GM19240 (cell line): ENCODE results near the gene CCDC134.
"Not testable (repeated sequence)": the region's sequence is repeated elsewhere in the genome, so short reads cannot be mapped to it uniquely, and the experiment has no call there.

Source experiments
- DNase-seq: peaks from one replicate; pipeline ENCODE4 v3.0.0; 2011; ENCODE audit warnings: low spot score; ENCODE audit not compliant: insufficient read length

The CCDC134 gene

DNA sequence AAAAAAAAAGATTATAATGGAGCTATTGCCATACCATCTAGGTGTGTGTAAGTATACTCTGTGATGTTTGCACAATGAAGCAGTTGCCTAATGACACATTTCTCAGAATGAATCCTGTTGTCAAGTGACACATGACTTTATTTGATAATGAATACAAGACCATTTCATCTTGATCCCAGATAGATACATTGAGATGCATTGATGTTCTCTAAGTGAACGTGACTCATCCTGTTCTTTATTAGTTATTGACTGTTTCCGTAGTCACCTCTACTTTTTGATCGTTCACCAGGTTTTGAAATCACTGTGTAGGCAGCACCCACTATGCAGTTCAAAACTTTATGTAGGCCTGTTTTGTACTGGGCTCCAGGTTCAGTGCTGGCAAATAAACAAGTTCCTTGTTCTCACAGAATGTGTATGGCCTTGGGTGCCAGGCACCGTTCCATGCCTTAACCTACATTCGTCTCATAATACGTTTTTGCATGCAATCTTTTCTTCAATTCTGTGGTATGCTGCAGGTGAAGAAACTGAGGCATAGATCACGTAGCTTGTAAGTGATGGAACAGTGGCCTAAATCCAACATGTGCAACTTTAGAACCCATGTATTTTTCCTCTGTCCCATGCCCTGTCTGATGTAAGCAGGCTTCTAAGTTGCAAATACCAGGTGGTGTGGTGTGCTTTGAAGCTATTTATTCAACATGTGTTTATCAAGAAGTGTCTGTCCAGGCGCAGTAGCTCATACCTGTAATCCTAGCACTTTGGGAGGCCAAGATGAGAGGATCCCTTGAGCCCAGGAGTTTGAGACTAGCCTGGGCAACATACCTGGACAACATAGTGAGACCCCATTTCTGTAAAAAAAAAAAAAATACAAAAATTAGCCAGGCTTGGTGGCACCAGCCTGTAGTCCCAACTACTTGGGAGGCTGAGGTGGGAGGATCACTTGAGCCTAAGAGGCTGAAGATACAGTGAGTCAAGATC lies 42.8 kb downstream of the CCDC134 start:
- DNase-seq, result no peak

DNA sequence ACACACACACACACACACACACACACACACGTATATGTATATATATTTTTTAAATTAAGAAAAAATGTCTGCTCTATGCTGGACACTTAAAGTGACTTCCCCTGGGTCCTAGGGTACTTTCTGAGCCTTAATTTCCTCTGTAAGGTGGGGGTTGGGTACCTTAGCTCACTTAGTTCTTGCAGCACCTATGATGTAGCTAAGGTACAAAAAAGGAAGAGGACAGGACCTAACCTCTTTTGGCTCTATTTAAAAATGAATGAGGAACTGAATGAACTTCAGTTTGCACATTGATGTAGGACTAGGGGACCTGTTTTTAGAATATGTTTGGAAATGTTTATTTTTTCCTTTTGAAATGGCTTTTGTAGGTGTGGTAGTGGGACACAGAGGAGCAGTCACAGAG lies 43.6 kb downstream of the CCDC134 start:
- no peak for DNase-seq

DNA sequence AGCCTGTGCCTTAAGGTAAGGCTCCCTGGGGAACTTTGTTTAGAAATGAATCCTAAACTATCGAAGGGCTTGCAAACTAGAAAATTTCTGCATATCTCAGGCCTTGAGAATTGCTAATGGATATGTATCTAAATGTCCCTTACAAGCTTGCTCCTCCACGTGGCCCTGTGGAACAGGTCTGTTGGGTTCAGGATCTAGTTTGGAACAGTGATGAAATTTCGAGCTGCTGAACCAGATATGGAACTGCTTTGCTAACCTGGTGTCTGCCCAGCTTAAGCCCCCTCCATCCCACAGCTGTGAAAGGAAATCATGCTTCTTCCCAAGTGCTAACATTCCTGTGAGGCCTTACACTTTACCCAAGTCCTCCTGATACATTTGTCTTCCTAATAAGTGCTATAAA lies 44.0 kb downstream of the CCDC134 start:
- no peak for DNase-seq

DNA sequence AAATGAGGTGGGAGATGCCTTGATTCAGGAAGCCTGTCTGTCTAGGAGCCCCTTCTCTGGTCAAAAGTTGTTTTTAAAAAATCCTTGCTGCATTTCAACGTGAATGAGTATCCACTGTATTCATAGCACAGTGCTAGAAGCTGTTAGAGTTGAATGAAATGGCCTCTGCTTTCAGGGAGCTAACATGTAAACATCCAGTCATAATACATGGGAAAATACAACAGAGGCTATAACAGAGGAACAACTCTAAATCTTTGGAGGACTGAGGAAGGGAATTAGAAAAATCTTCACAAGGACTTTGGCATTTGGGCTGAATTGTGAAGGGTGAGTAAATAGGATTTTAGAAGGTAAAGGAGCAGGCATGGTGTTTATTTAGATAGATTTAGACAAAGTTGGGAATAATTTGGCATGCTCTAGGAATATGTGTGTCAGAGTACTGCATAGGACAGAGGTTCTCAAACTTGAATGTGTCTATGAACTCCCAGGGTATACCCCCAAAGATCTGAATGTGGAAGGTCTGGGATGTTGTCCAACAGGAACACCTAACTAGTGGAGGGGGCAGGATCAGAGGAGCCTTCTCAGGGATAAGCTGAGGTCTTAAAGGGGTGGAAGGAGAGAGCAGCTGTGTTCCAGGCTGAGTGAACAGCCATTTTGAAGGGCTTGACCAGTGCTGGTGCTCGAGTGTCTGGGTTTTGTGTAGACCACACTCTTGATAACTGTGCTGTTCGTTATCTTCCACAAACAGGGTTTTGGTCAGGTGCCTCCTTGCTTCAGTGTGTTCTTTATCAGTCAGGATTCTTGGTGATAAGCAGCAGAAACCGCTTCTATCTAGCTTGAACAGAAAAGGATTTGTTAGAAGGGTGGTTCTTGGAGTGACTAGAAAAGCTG lies 45.1 kb downstream of the CCDC134 start:
- DNase-seq, result no peak

DNA sequence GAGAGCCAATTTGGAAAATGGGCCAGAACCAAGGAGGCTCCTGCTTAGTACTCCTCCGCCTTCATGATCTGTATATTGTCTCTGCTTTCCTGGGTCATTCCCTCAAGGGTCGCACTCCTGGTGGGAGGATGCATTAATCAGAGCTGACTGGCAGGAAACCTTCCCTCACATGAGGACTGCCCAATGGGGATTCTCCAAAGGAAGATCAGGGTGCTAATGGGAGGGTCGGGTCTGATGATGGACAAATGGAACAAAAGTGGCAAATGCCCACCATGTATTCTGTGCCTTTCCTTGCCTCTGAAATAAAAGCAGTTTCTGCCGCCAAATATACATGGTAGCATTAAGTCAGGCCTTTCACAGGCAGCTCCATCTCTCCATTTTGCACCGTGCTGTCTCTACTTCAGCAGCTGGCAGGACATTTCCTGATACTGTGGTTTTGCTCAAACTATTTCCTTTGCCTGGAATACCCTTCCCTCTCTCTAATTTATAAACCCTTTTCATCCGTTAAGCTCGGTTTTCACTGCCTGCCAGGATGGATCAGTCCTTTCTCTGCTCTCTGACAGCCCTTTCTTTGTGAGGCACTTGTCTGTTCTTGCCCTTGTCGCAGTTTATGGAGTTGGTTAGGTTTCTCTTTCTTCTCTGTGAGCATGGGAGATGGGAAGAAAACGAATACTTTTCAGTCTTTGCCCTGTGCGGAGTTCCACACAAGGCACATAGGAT lies 45.9 kb downstream of the CCDC134 start:
- DNase-seq, result no peak

DNA sequence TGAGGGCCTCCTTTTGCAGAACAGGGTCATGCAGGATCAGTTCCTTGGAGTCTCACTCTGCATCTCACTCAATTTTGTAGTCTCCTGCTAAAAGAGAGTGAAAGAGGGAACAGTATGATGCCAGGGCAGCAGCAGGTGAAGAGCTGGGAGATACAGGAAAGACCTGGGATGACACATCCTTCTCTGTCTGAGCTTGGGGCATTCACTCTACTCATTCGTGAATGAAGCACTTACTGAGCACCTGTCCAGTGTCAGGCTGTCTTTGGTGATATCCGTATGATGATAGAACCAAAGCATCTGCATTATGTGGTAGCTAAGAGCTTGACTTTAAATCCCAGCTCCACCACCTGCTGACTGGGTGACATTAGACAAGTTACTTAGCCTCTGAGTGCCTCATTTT lies 46.8 kb downstream of the CCDC134 start:
- no peak for DNase-seq

DNA sequence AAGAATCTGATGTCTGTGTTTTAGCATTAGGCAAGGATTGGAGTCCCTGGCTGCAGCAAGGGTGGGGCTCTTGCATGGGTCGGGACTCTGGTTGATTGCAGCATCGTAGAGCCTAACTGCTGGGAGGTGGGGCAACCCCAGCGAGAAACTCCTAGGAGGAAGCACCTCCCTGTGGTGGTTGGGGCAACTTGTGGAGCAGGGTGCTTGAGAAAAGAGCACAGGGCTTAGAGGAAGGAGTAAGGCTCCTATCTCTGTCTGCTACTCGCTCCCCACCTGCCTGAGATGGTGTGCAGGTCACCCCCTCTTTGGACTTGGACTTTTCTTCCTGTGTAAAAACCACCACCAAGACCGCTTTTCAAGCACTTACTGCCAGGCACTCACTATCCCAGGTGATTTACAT lies 48.0 kb downstream of the CCDC134 start:
- DNase-seq, result no peak

DNA sequence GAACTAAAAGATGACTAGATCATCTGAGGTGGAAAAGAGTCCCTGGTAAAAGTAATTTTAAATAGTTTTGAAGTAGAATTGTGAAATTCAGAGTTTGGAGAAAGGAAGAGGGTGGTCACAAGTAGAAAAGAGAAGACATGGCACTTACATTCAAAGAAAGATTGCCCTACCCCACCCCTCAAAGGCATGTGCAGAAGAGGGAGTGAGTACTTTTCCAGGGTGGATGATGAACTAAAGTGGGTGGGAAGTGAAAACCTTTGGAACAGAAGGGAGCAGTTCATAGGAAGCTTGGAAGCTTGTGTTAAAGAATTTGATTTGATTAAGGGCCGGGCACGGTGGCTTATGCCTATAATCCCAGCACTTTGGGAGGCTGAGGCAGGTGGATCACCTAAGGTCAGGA lies 56.0 kb downstream of the CCDC134 start:
- DNase-seq, result no peak

DNA sequence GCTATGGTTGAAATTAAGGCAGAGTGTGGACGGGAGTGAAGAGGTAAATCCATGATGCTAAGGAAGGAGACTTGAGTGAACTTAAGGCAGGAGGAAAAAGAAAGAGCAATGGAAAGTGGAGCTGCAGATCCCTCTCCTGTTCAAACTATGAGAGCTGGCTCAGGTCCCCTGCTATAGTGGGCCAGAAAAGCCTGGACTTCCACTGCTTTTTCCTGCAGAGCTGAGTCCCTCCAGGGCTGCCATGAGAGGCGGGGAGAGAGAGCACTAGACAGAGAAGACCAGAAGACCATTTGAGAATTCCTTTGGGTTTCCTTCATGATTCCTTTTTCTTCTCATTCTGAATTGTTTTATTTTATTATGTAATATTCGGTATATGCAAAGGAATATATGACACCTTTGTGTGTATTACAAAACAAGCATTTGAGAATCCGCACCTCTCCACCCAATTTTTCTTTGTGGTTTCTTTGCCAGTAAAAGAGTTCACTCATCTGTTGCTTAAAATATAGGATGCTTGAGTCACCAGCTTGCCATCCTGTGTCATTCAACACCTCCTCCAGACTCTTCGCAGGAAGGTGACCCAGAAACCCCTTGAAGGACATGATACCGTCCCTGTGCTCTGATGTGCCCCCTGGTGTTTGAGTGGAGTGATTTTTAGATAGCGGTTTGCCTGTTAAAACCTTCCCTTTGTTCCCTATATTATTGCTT lies 56.8 kb downstream of the CCDC134 start:
- peak; percentile 63 for DNase-seq

DNA sequence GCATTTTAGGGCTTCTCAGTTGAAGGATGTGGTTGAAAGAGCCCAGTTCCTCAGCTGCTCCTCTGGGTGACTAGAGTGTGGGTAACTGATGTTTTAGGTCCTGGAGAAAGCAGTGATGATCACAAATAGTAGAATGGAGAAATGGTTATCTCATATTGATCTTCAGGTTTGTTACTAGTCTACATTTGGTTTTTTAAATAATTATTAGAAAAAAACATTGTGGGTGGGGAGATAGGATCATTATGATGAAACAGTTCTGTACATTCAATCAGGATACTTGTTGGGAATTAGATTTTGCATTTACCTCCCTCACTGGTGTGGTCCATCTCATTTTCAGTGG lies 57.4 kb downstream of the CCDC134 start:
- no peak for DNase-seq

DNA sequence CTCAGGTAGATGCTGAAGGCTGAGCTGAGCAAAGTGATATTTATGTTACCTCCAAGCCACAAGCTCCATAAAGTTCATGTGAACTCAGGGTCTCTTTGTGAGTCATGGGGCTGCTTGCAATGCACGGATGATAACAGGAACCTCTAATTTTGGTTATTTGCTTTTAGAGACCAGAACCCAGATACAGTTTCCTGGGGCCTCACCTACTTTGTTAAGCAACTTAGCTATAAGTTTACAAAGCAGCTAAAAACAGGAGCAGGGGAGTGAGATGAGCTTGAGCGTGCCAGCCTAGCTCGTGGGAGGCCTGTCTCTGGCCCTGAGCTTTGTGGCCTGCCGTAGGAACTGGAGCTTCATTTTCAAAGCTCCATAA lies 61.7 kb downstream of the CCDC134 start:
- DNase-seq, result peak; percentile 35

DNA sequence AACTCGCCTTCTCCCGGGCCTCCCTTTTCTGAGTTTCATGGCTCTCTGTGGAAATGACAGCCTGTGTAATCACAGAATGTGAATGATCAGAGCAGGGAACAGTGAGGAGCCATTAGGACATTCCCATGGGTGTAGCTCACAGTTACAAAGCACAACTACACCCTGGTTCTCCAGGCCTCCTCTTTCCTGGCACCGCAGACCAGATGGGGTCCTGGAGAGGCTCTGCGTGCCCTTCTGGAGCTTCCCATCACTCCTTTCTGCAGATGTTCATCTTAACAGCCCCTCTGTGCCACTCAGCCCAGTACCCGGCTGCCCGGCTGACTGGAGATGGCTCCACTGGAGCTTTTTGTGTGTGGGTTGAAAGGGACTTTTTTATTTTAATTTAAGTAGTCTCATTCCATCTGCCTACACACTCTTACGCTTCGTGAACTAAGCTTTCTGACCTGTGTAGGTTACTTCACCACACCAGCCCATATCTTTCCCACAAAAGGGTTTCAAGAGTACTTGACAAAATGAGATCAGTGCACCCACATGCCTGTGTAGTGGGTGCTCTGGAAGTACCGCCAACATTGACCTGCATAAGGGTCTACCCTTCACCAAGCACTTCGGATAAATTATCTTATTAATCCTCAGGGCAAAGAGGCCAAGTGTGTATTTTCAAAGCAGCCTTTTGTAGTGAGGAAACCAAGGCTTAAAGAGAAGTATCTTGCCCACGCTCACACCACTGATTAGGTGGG lies 62.2 kb downstream of the CCDC134 start:
- peak; percentile 55 for DNase-seq

DNA sequence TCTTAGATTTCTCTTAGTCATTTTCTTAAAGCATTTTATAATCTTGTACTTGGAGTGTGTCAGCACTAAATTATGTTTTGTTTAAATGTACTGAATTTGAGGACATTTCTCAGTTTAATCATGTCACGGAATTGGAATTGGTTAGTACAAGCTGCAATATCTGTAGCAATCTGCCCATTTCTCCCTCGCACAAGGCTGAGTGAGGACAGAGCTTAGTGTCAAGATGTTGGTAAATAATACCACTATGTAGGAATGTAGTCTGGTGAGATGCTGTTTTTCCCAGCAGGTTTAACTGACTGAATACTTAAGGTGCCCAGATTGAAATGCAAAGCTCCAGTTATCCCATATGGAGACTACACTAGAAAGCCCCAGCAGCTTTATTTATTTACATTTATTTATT lies 63.0 kb downstream of the CCDC134 start:
- DNase-seq, result no peak

DNA sequence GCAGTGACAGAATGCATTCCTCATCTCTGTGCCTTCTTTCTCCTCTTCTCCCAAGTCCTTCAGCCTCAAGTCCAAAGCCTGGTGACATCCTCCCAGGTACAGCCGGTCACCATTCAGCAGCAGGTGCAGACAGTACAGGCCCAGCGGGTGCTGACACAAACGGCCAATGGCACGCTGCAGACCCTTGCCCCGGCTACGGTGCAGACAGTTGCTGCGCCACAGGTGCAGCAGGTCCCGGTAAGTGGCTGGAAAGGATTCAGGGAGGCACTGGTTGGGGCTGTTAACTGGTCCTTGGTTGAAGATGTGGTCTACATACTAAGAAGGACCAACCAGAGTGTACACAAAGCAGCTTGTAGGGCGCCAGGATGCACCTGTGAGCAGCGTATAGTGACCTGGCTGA lies 68.1 kb downstream of the CCDC134 start:
- no peak for DNase-seq

DNA sequence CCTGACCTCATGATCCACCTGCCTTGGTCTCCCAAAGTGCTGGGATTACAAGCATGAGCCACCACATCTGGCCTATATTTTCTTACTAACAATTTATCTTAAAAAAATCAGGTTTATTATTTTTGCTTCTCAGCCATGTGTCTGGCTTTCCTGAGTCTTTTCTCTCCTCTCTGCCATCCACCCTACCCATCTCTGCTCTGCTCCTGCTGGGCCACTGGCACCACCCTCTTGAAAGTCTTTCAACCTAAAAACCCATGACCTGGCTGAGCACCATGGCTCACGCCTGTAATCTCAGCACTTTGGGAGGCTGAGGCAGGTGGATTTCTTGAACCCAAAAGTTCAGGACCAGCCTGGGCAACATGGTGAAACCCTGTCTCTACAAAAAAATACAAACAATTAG lies 69.6 kb downstream of the CCDC134 start:
- not testable (repeated sequence) for DNase-seq

DNA sequence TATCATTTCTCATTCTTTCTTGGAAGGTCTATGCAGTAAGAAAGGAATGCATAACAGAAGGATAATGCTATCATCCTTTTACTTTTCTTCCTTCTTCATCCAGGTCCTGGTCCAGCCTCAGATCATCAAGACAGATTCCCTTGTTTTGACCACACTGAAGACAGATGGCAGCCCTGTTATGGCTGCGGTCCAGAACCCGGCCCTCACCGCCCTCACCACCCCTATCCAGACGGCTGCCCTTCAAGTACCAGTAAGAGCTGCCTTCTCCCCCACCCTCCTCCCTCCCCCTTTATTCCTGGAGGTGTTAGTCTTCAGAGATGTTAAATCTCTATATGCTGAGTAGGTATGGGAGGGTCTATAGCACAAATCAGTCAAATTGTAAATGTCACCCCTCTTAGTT lies 70.3 kb downstream of the CCDC134 start:
- no peak for DNase-seq

DNA sequence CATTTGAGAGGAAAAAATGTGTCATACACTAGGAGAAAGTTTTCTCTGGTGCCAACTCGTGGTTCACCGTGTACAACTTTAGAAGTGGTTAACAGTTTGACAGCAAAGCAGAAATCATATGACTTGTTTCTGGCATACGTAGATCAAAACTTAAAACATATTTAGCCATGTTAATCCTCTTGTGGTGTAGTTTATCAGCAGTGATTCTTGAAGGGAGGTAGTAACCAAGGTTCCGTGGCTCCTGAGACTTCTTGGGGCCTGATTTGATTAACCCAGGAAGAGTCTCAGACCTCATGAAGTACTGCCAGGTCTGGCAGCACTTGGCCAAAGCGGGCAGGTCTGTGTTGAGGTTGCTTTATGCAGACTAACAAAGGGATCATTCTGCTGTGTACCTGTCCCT lies 72.9 kb downstream of the CCDC134 start:
- DNase-seq, result no peak

DNA sequence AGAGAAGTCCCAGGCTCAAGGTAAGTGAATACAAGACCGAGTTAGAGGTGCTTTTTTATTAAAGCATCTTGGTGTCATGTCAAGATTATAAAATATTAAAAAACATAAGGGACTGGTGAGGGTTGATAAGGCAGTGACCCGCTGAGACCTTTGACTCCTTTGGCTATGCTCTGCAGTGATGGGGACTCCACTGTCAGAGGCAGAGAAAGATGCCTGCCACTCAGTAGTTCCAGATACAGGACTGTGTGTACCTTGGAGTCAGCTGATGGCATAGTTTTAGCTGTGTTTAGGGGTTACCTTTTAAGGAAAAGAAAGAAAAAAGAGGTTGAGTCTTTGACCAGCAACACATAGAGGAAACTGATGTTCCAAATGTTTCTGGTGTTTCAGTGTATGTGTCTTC lies 73.6 kb downstream of the CCDC134 start:
- DNase-seq, result no peak

DNA sequence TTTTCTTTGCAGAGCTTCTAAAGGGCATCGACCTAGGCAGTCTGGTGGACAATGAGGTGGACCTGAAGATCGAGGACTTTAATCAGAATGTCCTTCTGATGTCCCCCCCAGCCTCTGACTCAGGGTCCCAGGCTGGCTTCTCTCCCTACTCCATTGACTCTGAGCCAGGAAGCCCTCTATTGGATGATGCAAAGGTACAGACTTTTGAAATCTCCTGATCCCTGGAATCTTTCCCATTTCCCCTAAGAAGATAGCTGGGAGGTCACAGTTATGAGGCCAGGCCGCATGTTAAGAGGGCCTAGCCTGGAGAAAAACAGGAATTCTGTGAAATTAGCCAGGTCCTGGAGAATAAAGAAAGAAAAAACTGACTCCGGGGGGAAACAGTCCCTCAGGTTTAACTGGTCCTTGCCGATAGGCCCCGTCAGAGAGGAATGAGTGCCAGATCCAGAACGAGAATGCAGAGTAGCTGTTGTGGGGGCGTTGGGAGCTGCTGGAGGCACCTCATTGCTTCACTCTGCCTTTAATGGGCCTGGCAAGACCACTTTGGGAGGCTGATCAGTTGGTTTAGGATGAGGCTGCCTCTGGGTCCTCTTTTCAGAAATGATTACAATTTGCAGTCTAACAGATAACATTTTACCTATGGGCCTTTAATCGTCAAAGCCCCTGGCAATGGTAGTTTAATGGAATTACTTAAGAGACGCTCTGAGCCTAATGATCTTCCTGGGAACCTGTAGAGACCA lies 75.2 kb downstream of the CCDC134 start:
- DNase-seq, result no peak
